Activated T-helper 17 cell treated with anti-CD3 and anti-CD28 coated beads, Interleukin-2, amount 50 U/mL, for 72 hours (primary cell): Measurements from ENCODE around the gene PRPF19. TPM values are rescaled to one million over a fixed set of nuclear protein-coding genes. Genes with fewer than 3 reads are reported as not detected.

Experiments
- ATAC-seq: fragments of 150-1000 bp; cut with Tn5 transposase; replicated peaks from 2 replicates; pipeline ENCODE4 v1.10.0; 2021; ENCODE audit warnings: mild to moderate bottlenecking, moderate library complexity
- H3K27ac Mint-ChIP-seq: one replicate; pipeline ENCODE4 v1.8.0; 2022; ENCODE audit warnings: mixed read lengths
- H3K27me3 Mint-ChIP-seq: one replicate; pipeline ENCODE4 v1.8.0; 2022; ENCODE audit warnings: mixed read lengths
- H3K36me3 Mint-ChIP-seq: one replicate; pipeline ENCODE4 v1.8.0; 2022; ENCODE audit warnings: low read depth, mild to moderate bottlenecking, mixed read lengths
- H3K4me1 Mint-ChIP-seq: one replicate; pipeline ENCODE4 v1.8.0; 2022; ENCODE audit warnings: mixed read lengths
- H3K4me3 Mint-ChIP-seq: one replicate; pipeline ENCODE4 v1.8.0; 2022; ENCODE audit warnings: mild to moderate bottlenecking, mixed read lengths
- H3K9me3 Mint-ChIP-seq: one replicate; pipeline ENCODE4 v1.8.0; 2022; ENCODE audit warnings: mixed read lengths
- total RNA-seq, 2 donors: library from RNA; stranded (reverse); gene quantifications; one replicate each; pipeline ENCODE4 v1.2.3, GENCODE V29; 2022

Gene PRPF19
- total RNA-seq, 2 donors from 2014 or later: 80.2 to 165 TPM

- Mint-ChIP-seq H3K4me1 (peaks cover 10% of the 10 kb centered on the region), H3K27me3 (peaks cover 13% of the 10 kb centered on the region), H3K27ac (no peak overlapping the region), H3K9me3 (no peaks in the 10 kb centered on the region), H3K36me3 (peaks cover 59% of the 10 kb centered on the region), H3K4me3 (peak overlapping the region; percentile 17)
- ATAC-seq: no peak
These were observed 16.9 kb upstream of the PRPF19 start for GRCh38 chr11:60923326-60923725.

GRCh38 chr11:60922906-60923305, 16.5 kb upstream of the PRPF19 start:
- H3K9me3 Mint-ChIP-seq: no peaks in the 10 kb centered on the region
- no peak for ATAC-seq
- H3K27ac Mint-ChIP-seq: no peak overlapping the region
- peaks cover 10% of the 10 kb centered on the region for H3K4me1 Mint-ChIP-seq
- peaks cover 63% of the 10 kb centered on the region for H3K36me3 Mint-ChIP-seq
- no peak overlapping the region for H3K4me3 Mint-ChIP-seq
- peaks cover 13% of the 10 kb centered on the region for H3K27me3 Mint-ChIP-seq

- H3K9me3 Mint-ChIP-seq: no peaks in the 10 kb centered on the region
- H3K36me3 Mint-ChIP-seq: peaks cover 67% of the 10 kb centered on the region
- peaks cover 13% of the 10 kb centered on the region for H3K27me3 Mint-ChIP-seq
- no peak overlapping the region for H3K27ac Mint-ChIP-seq
- H3K4me1 Mint-ChIP-seq: peaks cover 15% of the 10 kb centered on the region
- no peak overlapping the region for H3K4me3 Mint-ChIP-seq
- no peak for ATAC-seq
These were observed 15.5 kb upstream of the PRPF19 start for GRCh38 chr11:60921777-60922335.

GRCh38 chr11:60921259-60921658, 14.9 kb upstream of the PRPF19 start:
- Mint-ChIP-seq H3K4me1 (peaks cover 17% of the 10 kb centered on the region), H3K36me3 (peaks cover 67% of the 10 kb centered on the region), H3K9me3 (no peaks in the 10 kb centered on the region), H3K27me3 (peaks cover 13% of the 10 kb centered on the region), H3K4me3 (no peak overlapping the region), H3K27ac (no peak overlapping the region)
- ATAC-seq: no peak

GRCh38 chr11:60919956-60920355, 13.6 kb upstream of the PRPF19 start:
- Mint-ChIP-seq H3K36me3 (peaks cover 76% of the 10 kb centered on the region), H3K27ac (no peak overlapping the region), H3K27me3 (peaks cover 4% of the 10 kb centered on the region), H3K4me3 (no peak overlapping the region), H3K9me3 (no peaks in the 10 kb centered on the region), H3K4me1 (peaks cover 25% of the 10 kb centered on the region)
- no peak for ATAC-seq

- H3K4me1 Mint-ChIP-seq: peaks cover 27% of the 10 kb centered on the region
- no peaks in the 10 kb centered on the region for H3K9me3 Mint-ChIP-seq
- H3K27ac Mint-ChIP-seq: no peak overlapping the region
- H3K36me3 Mint-ChIP-seq: peaks cover 76% of the 10 kb centered on the region
- no peak overlapping the region for H3K4me3 Mint-ChIP-seq
- H3K27me3 Mint-ChIP-seq: peaks cover 4% of the 10 kb centered on the region
- ATAC-seq: no peak
These were observed 12.9 kb upstream of the PRPF19 start for GRCh38 chr11:60919320-60919719.

- Mint-ChIP-seq H3K27ac (no peak overlapping the region), H3K4me3 (no peak overlapping the region), H3K9me3 (no peaks in the 10 kb centered on the region), H3K36me3 (peaks cover 75% of the 10 kb centered on the region), H3K27me3 (peaks cover 4% of the 10 kb centered on the region), H3K4me1 (peaks cover 27% of the 10 kb centered on the region)
- no peak for ATAC-seq
These were observed 12.5 kb upstream of the PRPF19 start for GRCh38 chr11:60918939-60919265.

GRCh38 chr11:60918251-60918938, 12.0 kb upstream of the PRPF19 start:
- H3K9me3 Mint-ChIP-seq: no peaks in the 10 kb centered on the region
- peaks cover 4% of the 10 kb centered on the region for H3K27me3 Mint-ChIP-seq
- H3K27ac Mint-ChIP-seq: no peak overlapping the region
- H3K4me3 Mint-ChIP-seq: no peak overlapping the region
- ATAC-seq: no peak
- peaks cover 72% of the 10 kb centered on the region for H3K36me3 Mint-ChIP-seq
- H3K4me1 Mint-ChIP-seq: peaks cover 30% of the 10 kb centered on the region

- H3K4me1 Mint-ChIP-seq: peaks cover 28% of the 10 kb centered on the region
- H3K27me3 Mint-ChIP-seq: peaks cover under 1% of the 10 kb centered on the region
- peak overlapping the region; percentile 93 for H3K4me3 Mint-ChIP-seq
- no peak overlapping the region for H3K27ac Mint-ChIP-seq
- no peak for ATAC-seq
- peaks cover 60% of the 10 kb centered on the region for H3K36me3 Mint-ChIP-seq
- no peaks in the 10 kb centered on the region for H3K9me3 Mint-ChIP-seq
These were observed 10.9 kb upstream of the PRPF19 start for GRCh38 chr11:60917267-60917666.

- H3K4me3 Mint-ChIP-seq: peak overlapping the region; percentile 93
- no peak overlapping the region for H3K27ac Mint-ChIP-seq
- H3K4me1 Mint-ChIP-seq: peaks cover 32% of the 10 kb centered on the region
- H3K27me3 Mint-ChIP-seq: no peaks in the 10 kb centered on the region
- no peak for ATAC-seq
- peaks cover 55% of the 10 kb centered on the region for H3K36me3 Mint-ChIP-seq
- no peaks in the 10 kb centered on the region for H3K9me3 Mint-ChIP-seq
These were observed 10.4 kb upstream of the PRPF19 start for GRCh38 chr11:60916669-60917206.

GRCh38 chr11:60915248-60915914, 9.0 kb upstream of the PRPF19 start:
- Mint-ChIP-seq H3K36me3 (peaks cover 42% of the 10 kb centered on the region), H3K9me3 (no peaks in the 10 kb centered on the region), H3K27ac (peak overlapping the region; percentile 87), H3K4me1 (peaks cover 38% of the 10 kb centered on the region), H3K4me3 (peak overlapping the region; percentile 93), H3K27me3 (no peaks in the 10 kb centered on the region)
- ATAC-seq: peak; percentile 66

- ATAC-seq: peak; percentile 27
- H3K27me3 Mint-ChIP-seq: no peaks in the 10 kb centered on the region
- H3K27ac Mint-ChIP-seq: peak overlapping the region; percentile 87
- H3K4me1 Mint-ChIP-seq: peaks cover 39% of the 10 kb centered on the region
- H3K4me3 Mint-ChIP-seq: peak overlapping the region; percentile 93
- peaks cover 35% of the 10 kb centered on the region for H3K36me3 Mint-ChIP-seq
- no peaks in the 10 kb centered on the region for H3K9me3 Mint-ChIP-seq
These were observed 8.4 kb upstream of the PRPF19 start for GRCh38 chr11:60914633-60915247.

- peak within 1 kb of the TSS; percentile 90 for H3K27ac Mint-ChIP-seq
- peaks cover 39% of the 10 kb centered on the region for H3K4me1 Mint-ChIP-seq
- peak; percentile 80 for ATAC-seq
- H3K9me3 Mint-ChIP-seq: no peaks in the 10 kb centered on the region
- H3K4me3 Mint-ChIP-seq: peak within 1 kb of the TSS; percentile 93
- H3K36me3 Mint-ChIP-seq: peaks cover 28% of the 10 kb centered on the region
- H3K27me3 Mint-ChIP-seq: no peaks in the 10 kb centered on the region
These were observed 7.6 kb upstream of the PRPF19 start, which contains the start of gene TMEM109 for GRCh38 chr11:60913793-60914632. Gene TMEM109 (plus strand): TSS chr11:60914158. CDS start chr11:60919694, 5,536 bp downstream.
